ENCODE measurements around the gene TH.

The TH gene

GRCh38 chr11:2177076-2177475 lies 5.5 kb upstream of the TH start:
- no peak for DNase-seq

- no peak for DNase-seq
These were observed 4.8 kb upstream of the TH start for GRCh38 chr11:2176389-2176900.

GRCh38 chr11:2175659-2176058 lies 4.0 kb upstream of the TH start:
- no peak for DNase-seq

- no peak for DNase-seq
These were observed 2.7 kb upstream of the TH start for GRCh38 chr11:2174361-2174760.

GRCh38 chr11:2173761-2174160 lies 2.1 kb upstream of the TH start:
- no peak for DNase-seq

- DNase-seq: no peak
These were observed 1.6 kb upstream of the TH start for GRCh38 chr11:2173150-2173693.

GRCh38 chr11:2172676-2173075 lies 1.1 kb upstream of the TH start:
- no peak for DNase-seq

GRCh38 chr11:2169626-2170570 lies 1.7 kb downstream of the TH start:
- DNase-seq: no peak

- DNase-seq: no peak
These were observed 2.6 kb downstream of the TH start for GRCh38 chr11:2169005-2169378.

GRCh38 chr11:2168286-2169004 lies 3.2 kb downstream of the TH start:
- no peak for DNase-seq

GRCh38 chr11:2167141-2168045 lies 4.2 kb downstream of the TH start:
- no peak for DNase-seq

GRCh38 chr11:2166091-2166851 lies 5.3 kb downstream of the TH start:
- peak; percentile 17 for DNase-seq

GRCh38 chr11:2165571-2165970 lies 6.0 kb downstream of the TH start:
- no peak for DNase-seq

GRCh38 chr11:2164861-2165555 lies 6.6 kb downstream of the TH start:
- no peak for DNase-seq

- no peak for DNase-seq
These were observed 7.5 kb downstream of the TH start for GRCh38 chr11:2164081-2164480.

GRCh38 chr11:2163428-2163978 lies 8.1 kb downstream of the TH start:
- no peak for DNase-seq

GRCh38 chr11:2160736-2161259 lies 10.8 kb downstream of the TH start, which contains the start of gene INS:
Gene INS, minus strand, starts transcription at chr11:2161209. Its CDS starts 238 bp downstream, at chr11:2160971.
- no peak for DNase-seq

GRCh38 chr11:2159536-2160413 lies 11.8 kb downstream of the TH start:
- no peak for DNase-seq

GRCh38 chr11:2158966-2159365 lies 12.6 kb downstream of the TH start:
- no peak for DNase-seq

Measured in CD4-positive, alpha-beta T cell treated with Interleukin-17A for 1 hour (primary cell).